Measurements from ENCODE around the gene POLDIP2. TPM values are rescaled to one million over a fixed set of nuclear protein-coding genes. Genes with fewer than 3 reads are reported as not detected.

The POLDIP2 gene
- total and polyA plus RNA-seq, 12 donors, result 66.4 to 176 (median 152) TPM

- intact Hi-C loops (cut with DNase I), result no loop called here
- ATAC-seq (no peak), DNase-seq (no peak)
- Histone ChIP-seq H3K36me3 (peaks cover 0 to 11% (median 0%) of the 10 kb centered on the region in 9 donors), H3K9me3 (no peaks in the 10 kb centered on the region), H3K4me1 (peaks cover 0 to 23% (median 10%) of the 10 kb centered on the region in 9 donors), H3K27ac (no peak overlapping the region), H3K27me3 (peaks cover 0 to 12% (median 0%) of the 10 kb centered on the region in 7 donors), H3K4me3 (no peak overlapping the region)
- WGBS, 2 donors, result 74 to 76% methylated on average over 10 of the region's 10 CpGs
- no peak for TF ChIP-seq CTCF (IDR thresholded peaks at IDR 0.05)
Measured at GRCh38 chr17:28379814-28380801, 22.8 kb upstream of the POLDIP2 start.

- TF ChIP-seq CTCF (IDR thresholded peaks at IDR 0.05), result no peak
- no peak for DNase-seq
- Histone ChIP-seq H3K27ac (no peak overlapping the region), H3K27me3 (peaks cover 0 to 22% (median 0%) of the 10 kb centered on the region in 7 donors), H3K9me3 (no peaks in the 10 kb centered on the region), H3K4me1 (peaks cover 4 to 40% (median 29%) of the 10 kb centered on the region in 9 donors), H3K36me3 (peaks cover 0 to 4% (median 0%) of the 10 kb centered on the region in 9 donors), H3K4me3 (peak overlapping the region in 6 of 10 donors; percentile 48 to 74 (median 67))
- ATAC-seq, result no peak
- intact Hi-C loops (cut with DNase I), result no loop called here
- 87 to 88% methylated on average over 6 of the region's 6 CpGs for WGBS, 2 donors
Measured at GRCh38 chr17:28372945-28373274, 15.6 kb upstream of the POLDIP2 start.

- DNase-seq (no peak), ATAC-seq (peak in 3 of 8 donors; percentile 1 to 17 (median 7))
- H3K27ac ChIP-seq, result peak overlapping the region in 9 of 10 donors; percentile 61 to 85 (median 79)
- peak overlapping the region; percentile 48 to 78 (median 66) for H3K4me3 ChIP-seq
- peaks cover 4 to 40% (median 29%) of the 10 kb centered on the region in 9 donors for H3K4me1 ChIP-seq
- intact Hi-C loops (cut with DNase I), result no loop called here
- TF ChIP-seq CTCF (IDR thresholded peaks at IDR 0.05), result no peak
- H3K9me3 ChIP-seq, result no peaks in the 10 kb centered on the region
- H3K27me3 ChIP-seq, result peaks cover 0 to 22% (median 0%) of the 10 kb centered on the region in 7 donors
- peaks cover 0 to 6% (median 0%) of the 10 kb centered on the region in 9 donors for H3K36me3 ChIP-seq
- 9% methylated on average over 53 of the region's 53 CpGs for WGBS, 2 donors
Measured at GRCh38 chr17:28372203-28372944, 15.0 kb upstream of the POLDIP2 start.
